ENCODE results near the gene PSTPIP1.

PSTPIP1 gene

DNA sequence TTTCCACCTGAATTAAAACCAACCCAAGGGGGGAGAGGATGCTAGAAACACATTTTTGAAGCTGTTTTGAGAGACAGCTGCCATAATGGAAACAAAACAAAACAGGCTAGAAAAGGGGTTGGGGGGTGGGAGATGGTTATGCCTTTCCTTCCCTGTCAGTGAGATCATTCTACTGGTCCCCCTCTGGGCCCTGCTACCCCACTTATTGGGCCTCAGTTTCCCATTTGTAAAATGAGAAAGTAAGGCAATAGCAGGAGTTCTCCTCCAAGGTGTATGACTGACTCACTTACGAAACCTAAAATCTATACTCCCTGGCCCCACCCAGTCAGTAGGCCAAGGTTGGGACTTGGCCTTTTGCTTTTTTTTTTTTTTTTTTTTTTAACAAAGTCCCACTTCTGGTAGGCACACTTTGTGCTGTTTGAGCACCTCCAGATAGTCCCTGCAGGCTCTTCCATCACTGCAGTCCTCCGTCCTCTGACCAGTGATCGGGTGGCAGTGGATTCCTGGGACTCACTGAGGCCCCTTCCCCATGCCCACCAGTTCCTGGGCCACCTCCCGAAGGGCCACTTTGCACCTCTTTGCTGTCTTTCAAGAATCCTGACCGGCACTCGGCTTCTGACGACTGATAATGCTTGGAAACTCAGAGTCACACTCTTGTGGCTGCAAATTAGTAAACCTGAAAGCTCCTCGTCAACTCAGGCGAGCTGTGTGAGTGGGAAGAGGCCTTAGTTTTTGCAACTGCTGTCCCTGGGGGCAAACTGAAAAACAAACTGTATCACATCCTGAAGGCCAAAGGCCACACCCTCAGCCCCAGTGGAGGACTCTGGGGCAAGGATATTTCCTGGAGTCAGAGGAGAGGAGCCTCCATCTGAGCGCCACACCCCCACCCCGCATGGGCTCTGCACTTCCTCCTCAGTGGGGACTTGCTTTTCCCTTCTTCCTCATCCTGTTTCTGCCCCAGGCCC is 6.7 kb upstream of the PSTPIP1 start:
- peak; percentile 99 for DNase-seq (ENCODE audit: low read depth)
- TF ChIP-seq MYC (IDR thresholded peaks at IDR 0.05; ENCODE audit: low read depth, low read length) (peak; percentile 90), CTCF (IDR thresholded peaks at IDR 0.05; ENCODE audit: low read depth, low read length) (no peak), POLR2A (IDR thresholded peaks at IDR 0.05; ENCODE audit: extremely low read depth, insufficient read length) (peak; percentile 40)
- TF ChIP-seq, protein P1, sequence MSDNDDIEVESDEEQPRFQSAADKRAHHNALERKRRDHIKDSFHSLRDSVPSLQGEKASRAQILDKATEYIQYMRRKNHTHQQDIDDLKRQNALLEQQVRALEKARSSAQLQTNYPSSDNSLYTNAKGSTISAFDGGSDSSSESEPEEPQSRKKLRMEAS (IDR thresholded peaks at IDR 0.05; ENCODE audit: low read depth, low read length) = peak; percentile 84
- peak overlapping the region; percentile 22 for H3K4me3 ChIP-seq (ENCODE audit: low read depth, low read length)

DNA sequence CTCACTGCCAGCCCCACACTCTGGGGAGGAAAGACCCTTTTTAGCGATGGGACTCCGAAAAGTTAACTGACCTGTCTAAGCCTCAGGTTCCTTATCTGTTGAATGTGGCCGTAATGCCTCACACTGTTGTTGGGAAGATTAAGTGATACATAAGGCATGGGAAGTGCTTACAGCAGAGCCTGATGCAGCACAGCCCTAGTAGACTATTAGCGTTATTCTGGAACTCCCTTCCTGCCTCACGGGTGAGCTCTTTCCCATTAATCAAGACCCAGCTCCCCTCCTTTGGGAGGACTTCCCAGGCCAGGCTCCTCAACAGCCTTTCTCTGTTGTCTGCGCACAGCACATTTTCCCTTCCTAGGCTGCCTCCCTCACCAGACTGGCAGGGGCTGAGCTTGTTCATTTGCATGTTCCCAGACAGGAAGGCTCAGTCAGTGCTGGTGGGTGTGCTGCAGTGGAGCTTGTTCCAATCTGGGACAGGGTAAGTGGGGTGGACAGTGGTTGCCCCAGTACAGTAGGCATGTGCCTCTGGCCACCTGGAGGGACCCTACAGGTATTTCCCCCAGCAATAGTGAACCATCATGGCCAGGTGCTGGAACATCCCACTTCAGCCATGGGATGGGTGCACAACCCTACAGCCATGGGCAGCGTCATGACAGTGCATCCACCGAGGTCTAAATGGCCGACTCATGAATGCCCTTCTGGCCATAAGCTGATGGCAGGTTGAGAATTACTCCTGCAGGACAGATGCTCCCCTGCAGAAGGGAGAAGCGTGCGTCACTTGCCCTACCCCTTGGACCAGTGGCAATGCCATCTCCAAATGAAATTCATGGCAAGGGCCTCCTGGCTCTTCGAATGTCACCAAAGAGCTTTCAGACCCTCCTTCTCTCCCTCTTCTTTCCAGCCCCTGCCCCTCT is 5.8 kb upstream of the PSTPIP1 start:
- peak; percentile 61 for DNase-seq (ENCODE audit: low read depth)
- TF ChIP-seq CTCF (IDR thresholded peaks at IDR 0.05; ENCODE audit: low read depth, low read length) = no peak
- peak; percentile 25; the same call in 1 of the 2 replicates for TF ChIP-seq MYC (IDR thresholded peaks at IDR 0.05; ENCODE audit: low read depth, low read length)
- no peak for TF ChIP-seq POLR2A (IDR thresholded peaks at IDR 0.05; ENCODE audit: extremely low read depth, insufficient read length)
- TF ChIP-seq, protein P1 (IDR thresholded peaks at IDR 0.05; ENCODE audit: low read depth, low read length) = peak; percentile 16; the same call in 1 of the 2 replicates
- no peak overlapping the region for H3K4me3 ChIP-seq (ENCODE audit: low read depth, low read length)

DNA sequence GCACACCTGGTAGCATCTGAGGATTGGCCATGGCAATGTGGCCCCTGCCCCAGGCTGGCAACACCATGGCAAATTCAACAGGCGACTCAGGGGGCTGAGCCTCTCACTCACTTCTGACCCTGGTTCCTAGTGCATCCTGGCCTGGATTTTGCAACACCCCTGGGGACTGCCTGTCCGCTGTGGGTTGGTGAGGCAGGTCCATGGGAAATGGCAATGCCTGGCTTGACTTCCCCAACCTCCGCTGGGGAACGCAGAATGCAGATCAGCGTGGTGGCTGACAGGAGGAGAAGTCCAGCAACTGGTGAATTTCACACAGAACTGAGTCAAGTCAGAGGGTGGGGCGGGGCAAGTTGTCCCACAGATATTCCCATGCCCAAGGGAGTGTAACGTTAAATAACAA is 3.9 kb upstream of the PSTPIP1 start:
- H3K4me3 ChIP-seq (ENCODE audit: low read depth, low read length) = no peak overlapping the region
- peak; percentile 89 for DNase-seq (ENCODE audit: low read depth)
- TF ChIP-seq, protein P1 (IDR thresholded peaks at IDR 0.05; ENCODE audit: low read depth, low read length) = no peak
- TF ChIP-seq MYC (IDR thresholded peaks at IDR 0.05; ENCODE audit: low read depth, low read length) (no peak), CTCF (IDR thresholded peaks at IDR 0.05; ENCODE audit: low read depth, low read length) (no peak), POLR2A (IDR thresholded peaks at IDR 0.05; ENCODE audit: extremely low read depth, insufficient read length) (no peak)

- TF ChIP-seq MYC (IDR thresholded peaks at IDR 0.05; ENCODE audit: low read depth, low read length) (peak; percentile 60), CTCF (IDR thresholded peaks at IDR 0.05; ENCODE audit: low read depth, low read length) (no peak), POLR2A (IDR thresholded peaks at IDR 0.05; ENCODE audit: extremely low read depth, insufficient read length) (peak; percentile 26)
- TF ChIP-seq, protein P1 (IDR thresholded peaks at IDR 0.05; ENCODE audit: low read depth, low read length) = peak; percentile 100
- DNase-seq (ENCODE audit: low read depth) = peak; percentile 89
- H3K4me3 ChIP-seq (ENCODE audit: low read depth, low read length) = no peak overlapping the region
Observed at GRCh38 chr15:76991741-76992645, 2.9 kb upstream of the PSTPIP1 start.

All from NB4 (cell line).